H1 (cell line): ENCODE data around the gene CTSC. TPM values are rescaled to one million over a fixed set of nuclear protein-coding genes. Genes with fewer than 3 reads are reported as not detected.

Source experiments
- CTCF ChIA-PET: fragments of 300-600 bp; sonication (Branson Sonifier 250); formaldehyde crosslinking; loops from one replicate; lab custom pipeline; 2021; ENCODE audit not compliant: partially characterized antibody; lab: Charles Lee
- POLR2A ChIA-PET: fragments of 300-600 bp; sonication (Branson Sonifier 250); formaldehyde crosslinking; loops from one replicate; lab custom pipeline; 2021; ENCODE audit warnings: inconsistent platforms; ENCODE audit not compliant: partially characterized antibody; lab: Charles Lee
- DNase-seq, 2 experiments: peaks; one replicate each; pipeline versions ENCODE4 v3.0.0 to v3.0.0-alpha.2; 2010 to 2022; ENCODE audit warnings: low spot score in 2 of 2, low read depth in 1 of 2, mixed read lengths in 1 of 2
- FAIRE-seq: peaks from 2 replicates; lab custom pipeline; 2011; peaks lifted over from hg19 to GRCh38; lab: Jason Lieb, UNC
- H2AFZ ChIP-seq: 2 replicates; pipeline ENCODE4 v1.8.1; 2012; ENCODE audit warnings: low read length, inconsistent platforms
- H2AK5ac ChIP-seq: 2 replicates; pipeline ENCODE4 v1.6.1; 2013; ENCODE audit warnings: low read depth, low read length
- H2BK120ac ChIP-seq: replicated peaks from 2 replicates; pipeline ENCODE3; 2013; ENCODE audit warnings: low read depth, low read length, inconsistent platforms
- H2BK12ac ChIP-seq: 2 replicates; pipeline ENCODE4 v1.6.1; 2013; ENCODE audit warnings: low read depth, low read length
- H2BK15ac ChIP-seq: 2 replicates; pipeline ENCODE4 v1.6.1; 2013; ENCODE audit warnings: low read length
- H2BK20ac ChIP-seq: 2 replicates; pipeline ENCODE4 v1.6.1; 2013; ENCODE audit warnings: low read length
- H2BK5ac ChIP-seq: 2 replicates; pipeline ENCODE4 v1.6.1; 2013; ENCODE audit warnings: low read depth, low read length
- H3K14ac ChIP-seq: 2 replicates; pipeline ENCODE4 v1.6.1; 2013; ENCODE audit warnings: inconsistent platforms; ENCODE audit not compliant: insufficient read length
- H3K18ac ChIP-seq: 2 replicates; pipeline ENCODE4 v1.6.1; 2013; ENCODE audit warnings: low read length; ENCODE audit errors: extremely low read depth
- H3K23ac ChIP-seq: 2 replicates; pipeline ENCODE4 v1.6.1; 2013; ENCODE audit warnings: inconsistent platforms; ENCODE audit not compliant: insufficient read length
- H3K23me2 ChIP-seq: 2 replicates; pipeline ENCODE4 v1.6.1; 2013; ENCODE audit warnings: low read depth, low read length
- H3K27ac ChIP-seq: 2 replicates; pipeline ENCODE4 v1.6.1; 2011; ENCODE audit warnings: low read depth, low read length, inconsistent platforms
- H3K27me3 ChIP-seq, 4 experiments: replicated peaks in 1 of 4; 1 replicate in 1 of 4; 2 replicates in 3 of 4; pipeline versions ENCODE4 v1.6.1 to v1.8.1; 2011 to 2013; ENCODE audit warnings: low read length in 3 of 4, mild to moderate bottlenecking in 3 of 4, inconsistent platforms in 2 of 4, mixed read lengths in 2 of 4, moderate library complexity in 1 of 4; ENCODE audit not compliant: control insufficient read depth in 3 of 4, insufficient read depth in 3 of 4; ENCODE audit errors: extremely low read depth in 1 of 4
- H3K36me3 ChIP-seq, 4 experiments: 2 replicates each; pipeline versions ENCODE4 v1.6.1 to v1.8.1; 2011 to 2013; ENCODE audit warnings: mild to moderate bottlenecking in 4 of 4, low read length in 3 of 4, moderate library complexity in 2 of 4, control low read depth in 1 of 4, inconsistent platforms in 1 of 4; ENCODE audit not compliant: insufficient read depth in 4 of 4, control insufficient read depth in 2 of 4
- H3K4ac ChIP-seq: replicated peaks from 2 replicates; pipeline ENCODE3; 2013; ENCODE audit warnings: low read length, low read depth, mixed read lengths, inconsistent platforms; ENCODE audit not compliant: insufficient read length
- H3K4me1 ChIP-seq, 4 experiments: replicated peaks in 1 of 4; 1 replicate in 1 of 4; 2 replicates in 3 of 4; pipeline versions ENCODE4 v1.6.1 to v1.8.1; 2011 to 2013; ENCODE audit warnings: low read length in 3 of 4, inconsistent platforms in 2 of 4, mixed read lengths in 1 of 4; ENCODE audit not compliant: insufficient read depth in 4 of 4, control insufficient read depth in 3 of 4
- H3K4me2 ChIP-seq, 2 experiments: 2 replicates each; pipeline versions ENCODE4 v1.6.1 to v1.8.1; 2011 to 2013; ENCODE audit warnings: low read depth in 2 of 2, low read length in 2 of 2, control low read depth in 1 of 2, inconsistent platforms in 1 of 2, mild to moderate bottlenecking in 1 of 2; ENCODE audit not compliant: insufficient read depth in 1 of 2
- H3K4me3 ChIP-seq, 4 experiments: fragments of 200-600, 300-600 bp in 1 of 4; sonication (generic), shearing (Covaris generic), sonication (Bioruptor Twin) in 1 of 4; 2 replicates each; pipeline versions ENCODE4 v1.5.1 to v1.8.1; 2011 to 2016; ENCODE audit warnings: low read length in 4 of 4, low read depth in 3 of 4, control low read depth in 2 of 4, inconsistent platforms in 2 of 4, mild to moderate bottlenecking in 2 of 4, mixed read lengths in 1 of 4, moderate library complexity in 1 of 4; ENCODE audit not compliant: insufficient read depth in 2 of 4; ENCODE audit errors: extremely low read depth in 1 of 4
- H3K56ac ChIP-seq: replicated peaks from 2 replicates; pipeline ENCODE3; 2013; ENCODE audit warnings: low read depth, mild to moderate bottlenecking, mixed read lengths, low read length, inconsistent platforms; ENCODE audit not compliant: insufficient read length
- H3K79me1 ChIP-seq: 2 replicates; pipeline ENCODE4 v1.6.1; 2013; ENCODE audit warnings: low read depth, low read length, control low read depth
- H3K79me2 ChIP-seq, 2 experiments: 2 replicates each; pipeline versions ENCODE4 v1.6.1 to v1.8.1; 2012 to 2013; ENCODE audit warnings: low read length in 2 of 2, mild to moderate bottlenecking in 2 of 2, inconsistent platforms in 1 of 2; ENCODE audit not compliant: insufficient read depth in 2 of 2, control insufficient read depth in 1 of 2
- H3K9ac ChIP-seq, 4 experiments: replicated peaks in 1 of 4; 1 replicate in 1 of 4; 2 replicates in 3 of 4; pipeline versions ENCODE4 v1.6.1 to v1.8.1; 2011 to 2013; ENCODE audit warnings: low read depth in 3 of 4, low read length in 3 of 4, control low read depth in 2 of 4, mild to moderate bottlenecking in 2 of 4, moderate library complexity in 2 of 4, inconsistent platforms in 1 of 4; ENCODE audit errors: extremely low read depth in 1 of 4
- H3K9me3 ChIP-seq, 2 experiments: 2 replicates each; pipeline versions ENCODE4 v1.6.1 to v1.8.1; 2012 to 2013; ENCODE audit warnings: mild to moderate bottlenecking in 2 of 2, moderate library complexity in 2 of 2, control low read depth in 1 of 2, inconsistent platforms in 1 of 2, low read depth in 1 of 2, low read length in 1 of 2, mixed read lengths in 1 of 2; ENCODE audit not compliant: insufficient read depth in 2 of 2
- H4K20me1 ChIP-seq, 2 experiments: replicated peaks in 1 of 2; 2 replicates each; pipeline versions ENCODE3 to v1.8.1; 2011 to 2013; ENCODE audit warnings: inconsistent platforms in 2 of 2, low read length in 2 of 2, mild to moderate bottlenecking in 1 of 2; ENCODE audit not compliant: insufficient read depth in 2 of 2, control insufficient read depth in 1 of 2
- H4K5ac ChIP-seq: 2 replicates; pipeline ENCODE4 v1.6.1; 2013; ENCODE audit warnings: low read length, low read depth, mixed read lengths, inconsistent platforms; ENCODE audit not compliant: insufficient read length
- H4K8ac ChIP-seq: 2 replicates; pipeline ENCODE4 v1.8.0; 2013; ENCODE audit warnings: mild to moderate bottlenecking, moderate library complexity, low read length, inconsistent platforms; ENCODE audit not compliant: insufficient read depth; ENCODE audit errors: extremely low read depth
- H4K91ac ChIP-seq: replicated peaks from 2 replicates; pipeline ENCODE3; 2013; ENCODE audit warnings: low read length, mixed read lengths, inconsistent platforms; ENCODE audit not compliant: insufficient read length
- CEBPB ChIP-seq: IDR thresholded peaks from 2 replicates; pipeline ENCODE4 v1.6.1; 2012; ENCODE audit warnings: low read depth, low read length
- SUZ12 ChIP-seq: fragments of 200-600 bp; sonication (generic); IDR thresholded peaks from 2 replicates; pipeline ENCODE4 v1.6.1; 2012; ENCODE audit warnings: mild to moderate bottlenecking, inconsistent platforms, low read length, moderate library complexity, mixed read lengths
- WGBS, 2 experiments: shearing (Covaris generic) in 1 of 2; methylation state at CpG; one replicate each; pipeline versions ENCODE4 v1.1.6 to v1.1.7; 2013 to 2015; ENCODE audit warnings: low lambda C conversion rate in 2 of 2, mixed read lengths in 2 of 2, inconsistent platforms in 1 of 2, low coverage in 1 of 2, missing lambda C conversion rate in 1 of 2; ENCODE audit not compliant: insufficient replicate concordance in 2 of 2, insufficient coverage in 1 of 2, insufficient read length in 1 of 2; ENCODE audit errors: extremely low coverage in 1 of 2, missing lambda C conversion rate in 1 of 2; 5-methylcytosine and 5-hydroxymethylcytosine counted together
- polyA plus RNA-seq, 7 experiments: library from polyadenylated mRNA; depleted of rRNA in 3 of 7; stranded (reverse) in 5 of 7; unstranded in 2 of 7; fragments of >200 nt in 5 of 7; fragments of 200-250 nt in 2 of 7; gene quantifications; 1 replicate in 5 of 7; 2 replicates in 1 of 7; 4 replicates in 1 of 7; pipeline versions ENCODE4 v1.2.1 to v1.2.3, GENCODE V29; 2011 to 2013; ENCODE audit warnings: missing spikeins in 2 of 7, mixed read lengths in 2 of 7
- total RNA-seq: library from RNA; stranded (reverse); fragmentation: NEBNext Ultra II Directional; extraction: Animal tissue kit (Norgen Biotek cat#: 25700); gene quantifications from 2 replicates; pipeline ENCODE4 v1.2.1, GENCODE V29; 2021

Gene CTSC
- total and polyA plus RNA-seq, 2 of the 8 experiments (the other 6 are each of a cell fraction or from before 2014, with no cell fraction given), result 347 to 369 TPM

- H3K4me1 ChIP-seq, result peaks cover 0 to 11% (median 4%) of the 10 kb centered on the region in 4 experiments; a peak in 4 of 7 replicates
- no peak overlapping the region for H2BK12ac ChIP-seq
- peaks cover 10% of the 10 kb centered on the region for H3K23me2 ChIP-seq
- H3K79me2 ChIP-seq, result peaks cover 6 to 55% of the 10 kb centered on the region in 2 experiments
- no peak overlapping the region for H2BK5ac ChIP-seq
- no peaks in the 10 kb centered on the region for H3K79me1 ChIP-seq
- peak overlapping the region; percentile 64 for H2AFZ ChIP-seq
- H2BK20ac ChIP-seq, result peak overlapping the region; percentile 40; the same call in 1 of the 2 replicates
- ChIA-PET CTCF (interaction anchor here (1.0 to 1.8 kb wide), 3 partner anchors 18 to 206 kb away, joined by 3 to 7 read pairs (median 4); no protein-coding TSS in a partner anchor), POLR2A (interaction anchor here (0.7 to 7.4 kb wide), 17 partner anchors 11 to 906 kb away, joined by 3 to 129 read pairs (median 4); no protein-coding TSS in a partner anchor)
- H4K20me1 ChIP-seq, result no peaks in the 10 kb centered on the region
- WGBS, 2 experiments, result 13% methylated on average over 15 of the region's 15 CpGs; no CpG with 5 or more reads in 1 of the 2 experiments
- no peak overlapping the region for H3K23ac ChIP-seq
- H3K4ac ChIP-seq, result no peak overlapping the region
- H2BK120ac ChIP-seq, result no peak overlapping the region
- DNase-seq, result no peak
- H3K27ac ChIP-seq, result no peak overlapping the region
- peak overlapping the region; percentile 62 to 66 (median 63) for H3K9ac ChIP-seq
- peak overlapping the region; percentile 92 for H4K5ac ChIP-seq
- FAIRE-seq, result peak; percentile 48
- H3K27me3 ChIP-seq, result no peaks in the 10 kb centered on the region
- peak overlapping the region; percentile 72 to 96 (median 87) for H3K4me3 ChIP-seq
- no peak overlapping the region for H4K91ac ChIP-seq
- no peaks in the 10 kb centered on the region for H3K9me3 ChIP-seq
- TF ChIP-seq CEBPB (peak; percentile 78), SUZ12 (no peak)
- no peak overlapping the region for H3K14ac ChIP-seq
- no peak overlapping the region for H2BK15ac ChIP-seq
- peak overlapping the region; percentile 42 for H3K56ac ChIP-seq
- H3K4me2 ChIP-seq, result peak overlapping the region; percentile 82 to 96
- no peak overlapping the region for H4K8ac ChIP-seq
- peak overlapping the region; percentile 91 for H3K18ac ChIP-seq
- H2AK5ac ChIP-seq, result no peak overlapping the region
- peaks cover 8 to 29% (median 13%) of the 10 kb centered on the region in 4 experiments; a peak in 6 of 8 replicates for H3K36me3 ChIP-seq
Observed at GRCh38 chr11:88337987-88338668, 592 bp upstream of the CTSC start.
